Loucy (cell line): Measurements from ENCODE around the gene ACHE.
A peak's percentile ranks its signal among the peaks of the same experiment; 100 is the strongest.
"Not testable (repeated sequence)": the region's sequence is repeated elsewhere in the genome, so short reads cannot be mapped to it uniquely, and the experiment has no call there.

Experiments used
- H2AFZ ChIP-seq: fragments of 200-600 bp; sonication (generic); 2 replicates; pipeline ENCODE4 v1.6.0; 2016; ENCODE audit warnings: antibody characterized with exemption, mild to moderate bottlenecking, low read length, moderate library complexity
- H3F3A ChIP-seq: fragments of 200-600 bp; 2 replicates; pipeline ENCODE4 v1.6.0; 2016; ENCODE audit warnings: antibody characterized with exemption, low read depth, mild to moderate bottlenecking
- H3K27me3 ChIP-seq: fragments of 200-600 bp; sonication (generic); 2 replicates; pipeline ENCODE4 v1.6.1; 2014; ENCODE audit warnings: low read length, mild to moderate bottlenecking; ENCODE audit not compliant: insufficient read depth, poor library complexity, severe bottlenecking
- H3K36me3 ChIP-seq: fragments of 200-600 bp; sonication (generic); 2 replicates; pipeline ENCODE4 v1.6.1; 2016; ENCODE audit warnings: low read length; ENCODE audit not compliant: insufficient read depth
- H3K4me1 ChIP-seq: fragments of 200-600 bp; sonication (generic); 2 replicates; pipeline ENCODE4 v1.5.1; 2014; ENCODE audit warnings: low read length, mild to moderate bottlenecking; ENCODE audit not compliant: insufficient read depth, poor library complexity, severe bottlenecking
- H3K4me2 ChIP-seq: fragments of 200-600 bp; sonication (generic); 2 replicates; pipeline ENCODE4 v1.6.0; 2014; ENCODE audit warnings: antibody characterized with exemption, low read length, low read depth, mild to moderate bottlenecking; ENCODE audit not compliant: poor library complexity, severe bottlenecking
- H3K4me3 ChIP-seq: fragments of 200-600 bp; sonication (generic); 2 replicates; pipeline ENCODE4 v1.5.1; 2014; ENCODE audit warnings: low read length, mild to moderate bottlenecking, mixed read lengths; ENCODE audit not compliant: poor library complexity, severe bottlenecking
- H3K79me2 ChIP-seq: fragments of 200-600 bp; sonication (generic); 2 replicates; pipeline ENCODE4 v1.6.1; 2014; ENCODE audit warnings: low read length; ENCODE audit not compliant: insufficient read depth
- H3K9ac ChIP-seq: fragments of 200-600 bp; sonication (generic); 2 replicates; pipeline ENCODE4 v1.6.0; 2014; ENCODE audit warnings: mild to moderate bottlenecking, low read depth, low read length, moderate library complexity; ENCODE audit not compliant: poor library complexity, severe bottlenecking
- H3K9me2 ChIP-seq: fragments of 200-600 bp; sonication (generic); replicated peaks from 2 replicates; pipeline ENCODE4 v1.6.1; 2016; ENCODE audit warnings: low read depth, low read length, mixed read lengths
- H3K9me3 ChIP-seq: fragments of 200-600 bp; sonication (generic); 2 replicates; pipeline ENCODE4 v1.6.1; 2014; ENCODE audit warnings: mild to moderate bottlenecking, antibody characterized with exemption, low read length, low read depth; ENCODE audit not compliant: insufficient read depth
- H4K20me1 ChIP-seq: fragments of 200-600 bp; sonication (generic); 2 replicates; pipeline ENCODE4 v1.6.0; 2014; ENCODE audit warnings: antibody characterized with exemption, low read length, mild to moderate bottlenecking; ENCODE audit not compliant: insufficient read depth, poor library complexity, severe bottlenecking
- CTCF ChIP-seq: fragments of 200-600 bp; sonication (generic); conservative IDR thresholded peaks from 2 replicates; pipeline ENCODE4 v1.5.1; 2014; ENCODE audit warnings: mild to moderate bottlenecking, antibody characterized with exemption, low read length
- EZH2phosphoT487 ChIP-seq: fragments of 200-600 bp; IDR thresholded peaks from 2 replicates; pipeline ENCODE4 v1.6.1; 2018; ENCODE audit warnings: antibody characterized with exemption, mild to moderate bottlenecking, moderate library complexity, borderline replicate concordance

The ACHE gene

GRCh38 chr7:100929808-100930174 lies 34.1 kb upstream of the ACHE start:
- H3K4me2 ChIP-seq: no peak overlapping the region
- no peaks in the 10 kb centered on the region for H3F3A ChIP-seq
- H3K9ac ChIP-seq: no peak overlapping the region
- H3K4me3 ChIP-seq: no peak overlapping the region
- H3K9me3 ChIP-seq: no peaks in the 10 kb centered on the region
- no peaks in the 10 kb centered on the region for H3K27me3 ChIP-seq
- H3K9me2 ChIP-seq: no peaks in the 10 kb centered on the region
- no peaks in the 10 kb centered on the region for H3K4me1 ChIP-seq
- no peaks in the 10 kb centered on the region for H3K79me2 ChIP-seq
- no peaks in the 10 kb centered on the region for H3K36me3 ChIP-seq
- H2AFZ ChIP-seq: no peak overlapping the region
- TF ChIP-seq CTCF (no peak), EZH2phosphoT487 (no peak)
- no peaks in the 10 kb centered on the region for H4K20me1 ChIP-seq

GRCh38 chr7:100923616-100924015 lies 27.9 kb upstream of the ACHE start:
- not testable (repeated sequence) for H4K20me1 ChIP-seq, H3K4me3 ChIP-seq, H3F3A ChIP-seq, H3K4me2 ChIP-seq, H3K36me3 ChIP-seq, H3K9me3 ChIP-seq, H3K9me2 ChIP-seq, H2AFZ ChIP-seq, H3K27me3 ChIP-seq, H3K79me2 ChIP-seq, H3K9ac ChIP-seq
- peaks cover 11% of the 10 kb centered on the region for H3K4me1 ChIP-seq

GRCh38 chr7:100921039-100921438 lies 25.4 kb upstream of the ACHE start:
- H3K36me3 ChIP-seq: no peaks in the 10 kb centered on the region
- H3K9me2 ChIP-seq: no peaks in the 10 kb centered on the region
- peaks cover 11% of the 10 kb centered on the region for H3K4me1 ChIP-seq
- no peak overlapping the region for H2AFZ ChIP-seq
- TF ChIP-seq CTCF: no peak
- no peak for TF ChIP-seq EZH2phosphoT487
- H3K79me2 ChIP-seq: no peaks in the 10 kb centered on the region
- no peaks in the 10 kb centered on the region for H3K9me3 ChIP-seq
- H3K4me2 ChIP-seq: peak overlapping the region; percentile 63
- no peak overlapping the region for H3K9ac ChIP-seq
- no peaks in the 10 kb centered on the region for H3F3A ChIP-seq
- H3K4me3 ChIP-seq: peak overlapping the region; percentile 28
- no peaks in the 10 kb centered on the region for H3K27me3 ChIP-seq
- H4K20me1 ChIP-seq: no peaks in the 10 kb centered on the region

- H3F3A ChIP-seq, H3K9me2 ChIP-seq, H4K20me1 ChIP-seq, H3K79me2 ChIP-seq, H3K4me3 ChIP-seq, H3K27me3 ChIP-seq, H3K9me3 ChIP-seq, H3K36me3 ChIP-seq: not testable (repeated sequence)
- peak overlapping the region; percentile 44 for H3K9ac ChIP-seq
- peaks cover 11% of the 10 kb centered on the region for H3K4me1 ChIP-seq
- peak overlapping the region; percentile 63 for H3K4me2 ChIP-seq
- peak overlapping the region; percentile 25 for H2AFZ ChIP-seq
These were observed 24.2 kb upstream of the ACHE start for GRCh38 chr7:100919779-100920437.

- H3K9me3 ChIP-seq, H3K9me2 ChIP-seq, H3K9ac ChIP-seq, H3K4me2 ChIP-seq, H4K20me1 ChIP-seq, H3K4me3 ChIP-seq, H3K27me3 ChIP-seq, H3F3A ChIP-seq, H3K36me3 ChIP-seq, H2AFZ ChIP-seq, H3K79me2 ChIP-seq: not testable (repeated sequence)
- peaks cover 11% of the 10 kb centered on the region for H3K4me1 ChIP-seq
These were observed 23.6 kb upstream of the ACHE start for GRCh38 chr7:100919335-100919734.
